GM19025 (cell line): ENCODE data around the gene TBC1D19.
"Not testable (repeated sequence)": the region's sequence is repeated elsewhere in the genome, so short reads cannot be mapped to it uniquely, and the experiment has no call there.

Source experiments
- ATAC-seq: cut with Tn5 transposase; IDR thresholded peaks from one replicate; pipeline ENCODE4 v1.9.1; 2021; ENCODE audit warnings: mild to moderate bottlenecking, low read depth, moderate library complexity; ENCODE audit not compliant: unreplicated experiment

TBC1D19 gene

DNA sequence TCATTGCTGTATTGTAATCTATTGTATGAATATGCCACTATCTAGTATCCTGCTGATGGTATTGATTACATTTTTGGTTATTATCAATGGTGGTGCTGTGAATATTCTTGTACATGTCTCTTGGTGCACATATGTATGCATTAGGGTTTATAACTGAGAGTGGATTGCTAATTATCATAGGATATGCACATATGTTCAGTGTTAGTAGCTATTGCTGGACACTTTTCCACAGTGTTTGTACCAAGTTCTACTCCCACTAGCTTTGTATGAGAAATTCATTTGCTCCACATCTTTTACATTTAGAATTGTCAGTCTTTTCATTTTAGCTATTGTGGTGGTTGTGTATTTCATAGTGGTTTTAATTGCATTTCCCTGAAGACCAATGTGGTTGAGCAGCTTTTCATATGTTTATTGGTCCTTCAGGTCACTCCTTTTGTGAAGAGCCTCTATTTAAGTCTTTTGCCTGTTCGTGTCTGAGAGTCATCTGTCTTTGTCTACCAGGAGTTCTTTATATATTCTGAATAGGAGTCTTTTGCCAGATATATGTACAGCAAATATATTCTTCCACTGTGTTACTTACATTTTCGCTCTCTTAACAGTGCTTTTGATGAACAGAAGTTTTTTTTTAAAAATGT, 87.1 kb downstream of the TBC1D19 start:
- no peak for ATAC-seq

DNA sequence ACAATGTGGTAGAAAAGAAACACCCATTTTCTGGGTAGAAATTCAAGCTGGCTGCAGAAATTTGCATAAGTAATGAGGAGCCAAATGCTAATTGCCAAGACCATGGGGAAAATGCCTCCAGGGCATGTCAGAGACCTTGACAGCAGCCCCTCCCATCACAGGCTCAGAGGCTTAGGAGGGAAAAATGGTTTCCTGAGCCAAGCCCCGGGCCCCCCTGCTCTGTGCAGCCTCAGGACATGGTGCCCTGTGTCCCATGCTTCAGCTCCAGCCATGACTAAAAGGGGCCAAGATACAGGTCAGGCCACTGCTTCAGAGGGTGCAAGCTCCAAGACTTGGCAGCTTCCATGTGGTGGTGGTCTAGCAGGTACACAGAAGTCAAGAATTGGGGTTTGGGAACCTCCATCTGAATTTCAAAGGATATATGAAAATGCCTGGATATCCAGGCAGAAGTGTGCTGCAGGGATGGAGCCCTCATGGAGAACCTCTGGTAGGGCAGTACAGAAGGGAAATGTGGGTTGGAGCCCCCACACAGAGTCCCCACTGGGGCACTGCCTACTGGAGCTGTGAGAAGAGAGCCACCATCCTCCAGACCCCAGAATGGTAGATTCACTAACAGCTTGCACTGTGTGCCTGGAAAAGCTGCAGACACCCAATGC, 95.3 kb downstream of the TBC1D19 start:
- not testable (repeated sequence) for ATAC-seq

DNA sequence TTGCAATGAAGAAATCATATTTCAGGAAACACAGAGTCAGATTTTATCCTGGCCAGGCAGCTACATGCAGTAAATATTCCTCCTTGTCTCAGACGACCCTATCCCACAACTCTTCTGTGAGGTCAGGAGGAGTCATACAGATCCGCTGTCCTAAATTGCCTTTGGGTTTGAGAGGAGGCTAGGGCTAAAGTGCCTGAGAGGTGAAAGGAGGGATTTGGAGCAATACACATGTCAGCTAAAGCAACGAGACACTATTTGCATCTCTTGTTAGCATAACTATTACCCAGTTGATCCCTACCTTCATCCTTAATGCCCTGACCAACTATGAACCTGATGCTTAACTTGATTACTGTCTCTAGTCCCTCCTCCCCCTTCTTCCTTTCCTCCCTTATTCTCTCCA, 98.6 kb downstream of the TBC1D19 start:
- ATAC-seq: no peak

DNA sequence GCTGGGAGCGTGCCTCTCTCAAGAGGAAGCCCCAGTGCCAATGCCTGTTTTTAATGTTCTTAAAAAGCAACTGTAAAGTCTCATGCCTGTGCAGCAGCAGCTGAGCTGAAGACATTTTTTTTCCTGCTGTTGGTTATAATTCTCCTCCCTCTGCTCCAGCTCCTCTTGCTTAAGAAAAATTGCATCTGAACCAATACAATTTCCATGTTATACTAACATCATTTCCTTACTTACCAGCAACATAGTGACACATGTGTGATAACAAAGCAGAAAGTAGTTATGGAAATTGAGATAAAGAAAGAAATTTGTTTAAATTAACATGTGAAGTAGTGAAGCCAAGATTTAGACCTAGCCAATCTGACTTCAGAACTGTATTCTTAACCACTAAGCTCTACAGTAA, 101.4 kb downstream of the TBC1D19 start:
- ATAC-seq: no peak

DNA sequence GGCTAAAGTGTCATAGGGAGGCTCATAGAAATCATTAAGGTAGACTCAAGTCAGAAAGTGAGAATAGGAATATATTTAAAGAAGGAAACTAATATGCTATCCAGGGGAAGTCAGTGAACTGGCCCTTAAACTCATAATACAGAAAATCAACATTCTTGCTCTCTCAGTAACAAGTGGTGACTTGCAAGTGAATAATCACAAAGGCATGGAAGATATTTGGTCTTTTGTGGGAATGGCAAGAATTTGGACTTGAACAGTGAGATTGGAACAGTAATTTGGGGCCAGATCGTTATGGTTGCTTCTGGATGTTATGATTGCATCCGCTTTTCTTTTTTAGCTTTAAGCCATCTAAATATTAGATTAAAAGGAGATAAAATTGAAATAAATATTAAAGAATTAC, 103.8 kb downstream of the TBC1D19 start:
- no peak for ATAC-seq

DNA sequence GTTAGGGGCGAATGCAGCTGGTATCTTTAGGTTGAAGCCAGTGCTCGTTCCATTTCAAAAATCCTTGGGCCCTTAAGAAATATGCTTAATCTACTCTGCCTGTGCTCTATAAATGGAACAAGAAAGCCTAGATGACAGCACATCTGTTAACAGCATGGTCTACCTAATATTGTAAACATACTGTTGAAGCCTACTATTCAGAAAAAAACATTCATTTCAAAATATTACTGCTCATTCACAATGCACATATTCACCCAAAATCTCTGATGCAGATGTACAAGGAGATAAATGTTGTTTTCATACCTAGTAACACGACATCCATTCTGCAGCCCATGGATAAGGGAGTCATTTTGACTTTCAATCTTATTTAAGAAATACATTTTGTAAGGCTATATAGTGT, 106.6 kb downstream of the TBC1D19 start:
- no peak for ATAC-seq

DNA sequence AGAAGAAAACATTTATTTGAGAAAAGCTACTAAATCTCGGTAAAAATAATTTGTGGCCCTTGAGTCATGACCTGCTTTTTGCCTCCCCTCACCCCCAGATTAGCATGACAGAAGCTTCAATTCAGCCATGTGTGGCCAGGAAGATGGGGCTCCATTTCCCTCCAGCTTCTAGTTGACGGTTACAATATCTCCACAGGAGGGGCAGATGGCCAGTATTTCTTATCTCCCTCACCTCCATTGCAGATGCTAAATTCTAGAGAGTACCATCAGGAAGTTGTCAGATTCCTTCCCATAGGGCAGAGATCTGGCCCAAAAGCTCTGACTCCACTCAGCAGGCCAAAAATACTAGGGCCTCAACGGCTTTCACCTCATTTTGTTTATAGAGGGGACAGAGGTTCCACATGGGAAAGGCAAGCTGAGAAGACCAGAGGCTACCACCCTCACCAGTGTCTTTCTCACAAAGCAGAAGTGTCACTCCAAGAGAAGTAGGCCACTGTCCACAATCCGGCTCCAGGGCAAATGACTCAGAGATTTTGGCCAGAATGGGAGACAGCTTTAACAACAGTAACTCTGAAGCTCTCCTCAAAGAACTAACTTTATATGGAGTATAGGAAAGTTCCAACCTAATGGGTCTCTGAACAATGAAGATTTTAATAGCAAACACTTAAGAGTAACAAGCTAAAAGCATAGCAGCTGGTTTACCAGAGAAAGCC, 108.3 kb downstream of the TBC1D19 start:
- ATAC-seq: no peak

DNA sequence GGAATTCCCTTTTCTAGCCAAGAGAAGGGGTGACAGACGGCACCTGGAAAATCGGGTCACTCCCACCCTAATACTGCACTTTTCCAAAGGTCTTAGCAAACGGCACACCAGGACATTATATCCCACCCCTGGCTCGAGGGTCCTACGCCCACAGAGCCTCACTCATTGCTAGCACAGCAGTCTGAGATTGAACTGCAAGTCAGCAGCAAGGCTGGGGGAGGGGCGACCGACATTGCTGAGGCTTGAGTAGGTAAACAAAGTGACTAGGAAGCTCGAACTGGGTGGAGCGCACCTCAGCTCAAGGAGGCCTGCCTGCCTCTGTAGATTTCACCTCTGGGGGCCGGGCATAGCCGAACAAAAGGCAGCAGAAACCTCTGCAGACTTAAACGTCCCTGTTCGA, 110.2 kb downstream of the TBC1D19 start:
- ATAC-seq: not testable (repeated sequence)

DNA sequence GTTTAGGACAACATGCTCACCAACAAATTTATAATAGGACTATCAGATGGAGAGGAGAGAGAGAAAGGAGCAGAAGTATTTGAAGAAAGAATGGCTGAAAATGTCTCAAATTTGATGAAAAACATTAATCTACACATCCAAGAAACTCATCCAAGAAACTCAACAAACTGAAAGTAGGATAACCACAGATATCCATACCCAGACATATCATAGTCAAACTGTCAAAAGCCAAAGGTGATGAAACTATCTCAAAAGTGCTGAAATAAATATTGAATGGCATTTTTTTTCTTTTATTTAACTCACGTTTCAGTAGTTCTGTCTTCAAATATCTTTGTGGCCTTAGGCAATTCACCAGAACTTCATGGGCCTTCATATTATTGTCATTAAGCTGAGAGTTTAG, 116.2 kb downstream of the TBC1D19 start:
- ATAC-seq: no peak

DNA sequence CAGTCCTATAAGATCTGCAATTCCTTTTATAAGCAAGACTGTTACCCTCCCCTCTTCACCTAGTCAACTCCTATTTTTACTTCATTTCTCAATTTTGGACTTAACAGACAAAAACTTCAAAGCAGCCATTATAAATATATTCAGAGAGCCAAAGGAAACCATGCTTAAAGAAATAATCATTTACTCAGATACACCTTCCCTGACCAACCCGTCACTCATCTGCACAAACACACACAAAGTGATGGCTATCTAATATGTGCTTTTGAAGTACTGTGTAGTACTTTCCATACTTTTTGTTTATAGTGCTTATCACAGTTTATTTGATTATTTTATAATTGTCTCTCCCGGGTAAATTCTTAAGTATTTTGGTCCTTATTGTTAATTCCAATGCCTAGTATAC, 117.2 kb downstream of the TBC1D19 start:
- no peak for ATAC-seq

DNA sequence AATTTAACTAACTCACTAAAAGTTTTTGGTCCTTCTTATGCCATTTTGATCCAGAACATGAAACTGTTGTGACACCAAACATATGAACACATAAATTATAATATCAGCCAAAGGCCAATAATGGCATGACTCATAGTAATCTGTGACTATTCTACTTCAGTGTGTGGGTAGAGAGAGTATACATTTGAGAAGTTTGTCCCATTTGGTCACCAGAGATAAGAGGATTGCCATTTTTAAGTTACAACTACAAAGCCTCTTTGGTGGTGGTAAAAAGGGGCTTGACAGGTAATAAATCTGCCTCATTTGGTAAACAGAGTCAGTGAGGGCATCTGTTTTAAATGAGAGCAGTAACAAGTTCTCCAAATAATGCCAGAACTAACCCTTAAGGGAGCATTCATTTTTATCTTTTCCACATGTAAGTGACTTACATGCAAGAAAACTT, 117.9 kb downstream of the TBC1D19 start:
- no peak for ATAC-seq

DNA sequence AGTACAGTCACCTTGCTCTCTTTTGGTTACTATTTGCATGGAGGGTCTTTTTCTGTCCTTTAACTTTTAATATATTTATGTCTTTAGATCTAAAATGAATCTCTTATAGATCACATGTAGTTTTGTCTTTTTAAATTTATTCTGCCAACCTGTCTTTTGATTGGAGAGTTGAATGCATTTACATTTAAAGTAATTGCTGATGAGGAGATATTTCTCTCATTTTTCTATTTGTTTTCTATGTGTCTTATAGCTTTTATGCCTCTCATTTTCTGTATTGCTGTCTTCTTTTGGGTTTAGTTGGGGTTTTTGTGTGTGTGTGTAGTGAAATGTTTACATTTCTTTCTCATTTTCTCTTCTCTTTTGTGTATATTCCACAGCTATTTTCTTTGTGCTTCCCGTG, 123.5 kb downstream of the TBC1D19 start:
- no peak for ATAC-seq

DNA sequence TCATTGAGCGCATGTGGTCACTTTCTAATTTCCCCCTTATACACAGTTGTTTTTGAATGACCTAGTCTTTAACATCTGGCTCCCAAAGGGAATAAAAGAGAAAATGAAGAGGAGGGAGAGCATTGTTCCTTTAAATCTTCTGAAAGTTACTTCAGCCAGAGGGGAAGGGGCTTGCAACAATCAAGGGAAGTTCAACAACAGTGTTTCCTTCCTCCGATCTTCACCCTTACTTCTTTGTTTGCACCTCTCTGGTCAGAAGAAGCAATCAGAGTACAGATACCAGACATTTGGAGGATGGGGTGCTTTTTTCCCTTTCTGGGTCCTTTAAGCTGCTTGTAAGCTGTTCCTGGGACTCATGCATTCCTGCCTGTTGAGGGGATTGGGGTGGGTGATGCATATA, 125.4 kb downstream of the TBC1D19 start:
- no peak for ATAC-seq

DNA sequence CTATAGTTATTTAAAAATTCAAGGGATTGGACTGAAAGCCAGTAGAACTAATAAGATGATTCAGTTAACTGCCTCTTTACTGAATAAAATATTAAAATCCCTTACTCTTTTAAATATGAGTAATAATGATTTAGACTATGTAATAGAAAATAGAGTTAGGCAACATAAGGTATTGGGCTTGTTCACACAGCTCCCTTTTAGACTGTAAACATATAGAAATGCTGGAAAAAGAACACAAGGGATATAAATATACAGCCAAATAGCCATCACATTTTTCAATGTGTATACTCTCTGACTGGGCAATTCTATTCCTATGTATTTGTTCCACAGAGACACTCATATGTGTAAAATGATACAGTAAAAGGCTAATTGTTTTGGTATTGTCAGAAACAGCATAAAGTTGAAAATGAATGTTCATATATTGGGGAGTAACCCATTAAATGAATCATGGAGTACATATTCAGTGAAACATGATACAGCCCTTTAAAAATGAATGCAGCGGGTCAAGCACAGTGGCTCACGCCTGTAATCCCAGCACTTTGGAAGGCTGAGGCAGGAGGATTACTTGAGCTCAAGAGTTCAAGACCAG, 129.8 kb downstream of the TBC1D19 start:
- no peak for ATAC-seq

DNA sequence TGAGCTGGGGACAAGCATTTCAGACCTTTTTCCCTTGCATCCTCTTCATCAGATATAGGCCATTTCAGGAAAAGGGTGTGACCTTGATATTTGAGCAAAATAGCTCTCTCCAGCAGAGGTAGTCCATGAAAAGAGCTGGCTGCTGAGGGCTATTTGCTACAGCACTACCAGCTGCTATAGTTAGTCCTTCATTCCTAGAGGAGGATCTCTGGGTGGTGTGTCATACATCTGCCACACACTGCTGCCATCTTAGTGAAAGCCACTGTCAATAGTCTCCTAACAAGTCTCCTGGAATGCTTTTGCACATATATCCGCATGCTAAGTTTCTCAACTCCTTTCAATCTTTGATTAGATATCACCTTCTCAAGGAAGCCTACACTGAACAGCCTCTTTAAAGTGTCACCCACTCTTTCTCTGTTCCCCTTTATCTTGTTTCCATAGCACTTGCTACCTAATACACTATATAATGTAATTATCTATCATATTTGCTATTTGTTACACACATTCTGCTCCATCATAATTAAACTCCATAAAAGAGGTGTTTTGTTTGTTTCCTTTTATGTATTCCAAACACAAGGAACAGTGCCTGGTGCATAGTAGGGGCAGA, 131.9 kb downstream of the TBC1D19 start:
- no peak for ATAC-seq

DNA sequence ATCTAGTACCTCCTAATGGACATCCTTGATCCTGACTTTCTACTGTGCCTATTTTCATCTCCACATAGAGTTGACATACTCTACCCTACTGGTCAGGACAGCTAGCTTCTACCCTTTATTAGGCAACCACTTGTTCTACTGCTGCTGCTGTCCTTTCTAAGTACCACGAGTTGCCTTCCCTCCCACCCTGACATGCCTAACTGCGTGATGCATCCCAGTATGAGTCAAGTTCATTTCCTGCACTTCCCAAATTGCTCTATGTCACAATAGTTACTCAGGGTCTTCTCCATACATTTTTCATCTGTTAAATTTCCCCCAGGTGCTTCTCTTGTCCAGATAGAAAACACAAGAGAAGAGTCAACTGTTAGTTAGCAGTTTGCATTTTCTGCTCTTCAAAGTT, 133.4 kb downstream of the TBC1D19 start:
- ATAC-seq: no peak

DNA sequence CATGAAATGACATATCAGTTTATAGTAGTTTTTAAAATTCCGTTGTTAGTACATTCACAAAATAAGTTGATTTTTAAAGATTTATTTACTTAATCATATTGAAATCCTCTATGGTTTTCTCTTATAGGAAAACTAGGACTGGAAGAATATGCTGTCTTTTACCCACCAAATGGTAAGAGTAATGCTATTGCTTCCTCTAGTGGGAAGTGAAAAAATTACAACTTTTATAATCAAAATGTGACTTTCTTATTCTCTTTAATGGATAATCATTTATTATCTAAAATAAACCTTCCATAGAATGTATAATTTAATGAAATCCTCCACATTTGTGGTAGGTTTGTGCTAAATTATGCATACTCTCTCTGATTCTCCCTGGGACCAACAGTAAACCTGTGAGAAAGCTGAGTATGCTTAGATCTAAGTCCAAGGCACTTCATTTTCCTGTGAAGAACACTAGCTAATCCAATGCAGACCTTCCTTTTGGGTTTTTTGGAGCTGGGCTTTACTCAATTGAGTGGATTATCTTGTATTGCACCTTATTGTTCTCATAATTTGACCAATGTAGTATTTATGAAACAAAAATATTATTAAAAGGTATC, 136.2 kb downstream of the TBC1D19 start:
- ATAC-seq: no peak

DNA sequence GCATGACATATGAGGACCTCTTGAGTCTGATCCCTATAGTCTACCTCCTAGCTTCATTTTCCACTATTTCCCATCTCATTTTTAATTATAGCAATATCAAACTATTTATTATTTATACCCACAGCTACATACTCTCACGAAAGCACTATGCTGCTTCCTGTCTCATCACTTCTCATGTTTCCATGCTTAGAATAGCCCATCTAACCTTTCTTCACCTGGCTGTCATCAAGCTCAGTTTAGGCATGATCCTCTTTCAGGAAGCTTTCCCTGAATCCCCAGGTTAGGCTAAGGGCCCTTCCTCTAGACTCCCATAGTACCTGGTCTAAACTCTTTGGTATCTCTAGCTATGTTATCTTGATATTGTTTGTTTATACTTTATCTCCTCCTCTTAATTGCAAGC, 137.8 kb downstream of the TBC1D19 start:
- ATAC-seq: no peak

DNA sequence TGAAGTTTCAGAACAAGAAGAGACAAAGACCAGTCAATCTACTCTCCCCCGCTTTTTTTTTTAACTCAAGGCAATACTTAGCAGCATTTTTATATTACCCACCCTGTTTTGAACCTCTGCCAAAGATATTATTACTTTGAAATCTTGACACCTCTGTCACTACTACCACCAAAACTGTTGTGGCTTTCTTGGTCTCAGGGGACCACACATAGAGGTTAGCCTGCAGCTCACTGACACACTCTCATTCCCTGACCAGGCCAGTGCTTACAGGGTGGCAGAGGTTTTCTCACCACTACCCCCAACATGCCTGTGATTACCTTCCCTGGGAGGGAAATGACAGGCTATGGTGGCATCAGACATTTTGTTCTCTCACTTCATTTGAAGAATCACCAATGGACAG, 139.3 kb downstream of the TBC1D19 start:
- ATAC-seq: peak; percentile 91

DNA sequence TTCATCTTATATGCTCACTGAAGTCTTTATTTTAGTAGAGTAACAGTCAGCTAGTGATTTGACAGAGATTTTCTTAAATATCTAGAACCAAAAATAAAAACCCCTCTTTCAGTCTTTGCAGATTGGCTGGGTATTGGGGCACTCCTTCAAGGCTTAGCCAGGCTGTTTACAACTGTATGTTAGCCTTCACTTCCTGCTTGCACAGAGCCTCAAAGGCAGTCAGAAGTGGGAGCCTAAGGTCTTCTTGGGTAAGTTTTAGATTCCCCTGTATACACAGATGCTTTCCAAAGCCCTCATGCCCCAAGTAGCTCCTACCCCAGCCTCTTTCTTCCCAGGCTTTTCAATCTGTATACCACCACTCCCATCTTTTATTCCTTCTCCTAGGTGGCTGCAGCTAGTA, 140.7 kb downstream of the TBC1D19 start:
- ATAC-seq: no peak
